DND-41 (cell line): ENCODE measurements around the gene HTRA3.

Experiments
- EZH2 ChIP-seq: IDR thresholded peaks from 3 replicates; pipeline ENCODE4 v1.6.1; 2012; ENCODE audit warnings: borderline replicate concordance, low read depth, mild to moderate bottlenecking, moderate library complexity, low read length, inconsistent platforms; ENCODE audit not compliant: severe bottlenecking
- TF ChIP-seq, protein P1 (sequence below): IDR thresholded peaks from 2 replicates; pipeline ENCODE4 v1.5.1; 2012; ENCODE audit warnings: borderline replicate concordance, low read length, moderate library complexity, mild to moderate bottlenecking; ENCODE audit not compliant: poor library complexity, severe bottlenecking; ENCODE audit errors: extremely low read depth

DNA sequence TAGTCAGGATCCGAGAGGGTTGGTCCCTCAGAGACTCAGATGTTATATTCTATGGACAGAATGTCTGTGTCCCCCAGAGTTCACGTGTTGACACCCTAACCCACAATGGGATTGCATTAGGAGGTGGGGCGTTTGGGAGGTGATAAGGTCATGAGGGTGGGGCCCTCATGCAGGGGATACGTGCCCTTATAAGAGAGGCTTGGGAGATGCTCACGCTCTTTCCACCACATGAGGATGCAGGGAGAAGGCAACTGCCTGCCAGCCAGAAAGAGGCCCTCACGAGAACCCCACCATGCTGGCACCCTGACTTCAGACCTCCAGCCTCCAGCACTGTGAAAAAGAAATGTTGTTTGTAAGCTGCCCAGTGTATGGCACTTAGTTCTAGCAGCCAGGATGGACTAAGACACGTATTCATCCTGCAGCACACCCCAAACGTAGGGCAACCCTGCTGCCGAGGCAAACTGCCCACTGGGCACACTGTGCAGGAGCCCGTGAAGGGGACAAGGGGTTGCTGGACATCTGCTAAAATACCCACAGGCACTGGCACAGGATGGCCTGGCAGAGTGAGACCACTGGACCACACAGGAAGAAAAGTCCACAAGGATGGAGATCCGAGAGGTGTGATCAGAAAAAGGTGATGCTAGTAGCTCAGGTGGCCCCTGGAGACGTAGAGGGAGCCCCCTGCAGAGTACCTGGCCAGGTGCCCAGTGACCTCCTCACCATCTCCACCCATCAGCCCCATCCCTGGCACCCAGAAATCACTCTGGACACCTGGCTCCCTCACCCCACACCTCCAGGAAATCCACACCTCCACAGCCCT is 62.7 kb downstream of the HTRA3 start:
- TF ChIP-seq, protein P1, sequence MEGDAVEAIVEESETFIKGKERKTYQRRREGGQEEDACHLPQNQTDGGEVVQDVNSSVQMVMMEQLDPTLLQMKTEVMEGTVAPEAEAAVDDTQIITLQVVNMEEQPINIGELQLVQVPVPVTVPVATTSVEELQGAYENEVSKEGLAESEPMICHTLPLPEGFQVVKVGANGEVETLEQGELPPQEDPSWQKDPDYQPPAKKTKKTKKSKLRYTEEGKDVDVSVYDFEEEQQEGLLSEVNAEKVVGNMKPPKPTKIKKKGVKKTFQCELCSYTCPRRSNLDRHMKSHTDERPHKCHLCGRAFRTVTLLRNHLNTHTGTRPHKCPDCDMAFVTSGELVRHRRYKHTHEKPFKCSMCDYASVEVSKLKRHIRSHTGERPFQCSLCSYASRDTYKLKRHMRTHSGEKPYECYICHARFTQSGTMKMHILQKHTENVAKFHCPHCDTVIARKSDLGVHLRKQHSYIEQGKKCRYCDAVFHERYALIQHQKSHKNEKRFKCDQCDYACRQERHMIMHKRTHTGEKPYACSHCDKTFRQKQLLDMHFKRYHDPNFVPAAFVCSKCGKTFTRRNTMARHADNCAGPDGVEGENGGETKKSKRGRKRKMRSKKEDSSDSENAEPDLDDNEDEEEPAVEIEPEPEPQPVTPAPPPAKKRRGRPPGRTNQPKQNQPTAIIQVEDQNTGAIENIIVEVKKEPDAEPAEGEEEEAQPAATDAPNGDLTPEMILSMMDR: no peak
- no peak for TF ChIP-seq EZH2
